ENCODE data around the gene CRABP1. TPM values are rescaled to one million over a fixed set of nuclear protein-coding genes. Genes with fewer than 3 reads are reported as not detected.

CRABP1 gene
- total and polyA plus RNA-seq, 10 donors: 3.5 to 159 (median 29.8) TPM

- Histone ChIP-seq H3K9me3 (no peaks in the 10 kb centered on the region), H3K4me3 (no peak overlapping the region), H3K36me3 (no peaks in the 10 kb centered on the region), H3K27me3 (replicated peaks in 1 of 7) (no peaks in the 10 kb centered on the region), H3K27ac (no peak overlapping the region), H3K4me1 (peaks cover 0 to 18% (median 7%) of the 10 kb centered on the region in 6 donors)
- DNase-seq: no peak
- intact Hi-C loops (cut with DNase I; ENCODE audit: low total_unique reads): no loop called here
- TF ChIP-seq POLR2A (IDR thresholded peaks at IDR 0.05) (no peak), POLR2AphosphoS5 (IDR thresholded peaks at IDR 0.05) (no peak)
- TF ChIP-seq, protein P1, sequence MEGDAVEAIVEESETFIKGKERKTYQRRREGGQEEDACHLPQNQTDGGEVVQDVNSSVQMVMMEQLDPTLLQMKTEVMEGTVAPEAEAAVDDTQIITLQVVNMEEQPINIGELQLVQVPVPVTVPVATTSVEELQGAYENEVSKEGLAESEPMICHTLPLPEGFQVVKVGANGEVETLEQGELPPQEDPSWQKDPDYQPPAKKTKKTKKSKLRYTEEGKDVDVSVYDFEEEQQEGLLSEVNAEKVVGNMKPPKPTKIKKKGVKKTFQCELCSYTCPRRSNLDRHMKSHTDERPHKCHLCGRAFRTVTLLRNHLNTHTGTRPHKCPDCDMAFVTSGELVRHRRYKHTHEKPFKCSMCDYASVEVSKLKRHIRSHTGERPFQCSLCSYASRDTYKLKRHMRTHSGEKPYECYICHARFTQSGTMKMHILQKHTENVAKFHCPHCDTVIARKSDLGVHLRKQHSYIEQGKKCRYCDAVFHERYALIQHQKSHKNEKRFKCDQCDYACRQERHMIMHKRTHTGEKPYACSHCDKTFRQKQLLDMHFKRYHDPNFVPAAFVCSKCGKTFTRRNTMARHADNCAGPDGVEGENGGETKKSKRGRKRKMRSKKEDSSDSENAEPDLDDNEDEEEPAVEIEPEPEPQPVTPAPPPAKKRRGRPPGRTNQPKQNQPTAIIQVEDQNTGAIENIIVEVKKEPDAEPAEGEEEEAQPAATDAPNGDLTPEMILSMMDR (IDR thresholded peaks at IDR 0.05 in 8 of 11, conservative IDR thresholded peaks at IDR 0.05 in 3 of 11): no peak
- WGBS, 5 donors: 82 to 92% (median 87%) methylated on average over 9 of the region's 9 CpGs
Measured at GRCh38 chr15:78396186-78396814, 56.1 kb downstream of the CRABP1 start.

DNA sequence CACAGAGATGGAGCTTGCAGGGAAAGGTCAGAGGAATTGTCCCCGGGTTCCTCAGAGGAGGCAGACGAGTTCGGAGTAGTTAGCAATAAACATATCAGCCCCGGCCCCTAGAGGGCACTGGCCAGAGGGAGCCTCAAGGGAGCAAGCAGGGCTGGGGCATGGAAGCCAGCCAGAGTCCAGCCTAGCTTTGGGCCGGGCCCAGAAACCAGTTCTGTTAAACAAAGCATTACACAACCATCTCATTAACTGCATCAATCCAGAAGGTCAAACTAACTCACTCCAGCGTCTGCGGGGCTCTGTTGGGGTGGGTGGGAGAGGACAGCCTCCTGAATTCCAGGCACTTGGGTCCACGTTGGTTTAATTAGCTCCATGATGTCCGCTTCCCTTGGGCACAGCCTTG lies 56.8 kb downstream of the CRABP1 start:
- TF ChIP-seq, protein P1 (IDR thresholded peaks at IDR 0.05 in 8 of 11, conservative IDR thresholded peaks at IDR 0.05 in 3 of 11): no peak
- no peak for TF ChIP-seq POLR2A (IDR thresholded peaks at IDR 0.05)
- no peak for TF ChIP-seq POLR2AphosphoS5 (IDR thresholded peaks at IDR 0.05)
- intact Hi-C loops (cut with DNase I; ENCODE audit: low total_unique reads): no loop called here
- DNase-seq: no peak
- 69 to 76% (median 73%) methylated on average over 7 to 9 of the region's 9 CpGs for WGBS, 5 donors
- Histone ChIP-seq H3K4me3 (no peak overlapping the region), H3K27me3 (replicated peaks in 1 of 7) (peaks cover 0 to 4% (median 0%) of the 10 kb centered on the region in 7 donors), H3K27ac (no peak overlapping the region), H3K4me1 (peaks cover 0 to 18% (median 7%) of the 10 kb centered on the region in 6 donors), H3K9me3 (no peaks in the 10 kb centered on the region), H3K36me3 (no peaks in the 10 kb centered on the region)

- no peak for DNase-seq
- WGBS, 5 donors: 80 to 95% (median 86%) methylated on average over 2 of the region's 2 CpGs
- no peaks in the 10 kb centered on the region for H3K9me3 ChIP-seq
- H3K27me3 ChIP-seq (replicated peaks in 1 of 7): peaks cover 0 to 4% (median 0%) of the 10 kb centered on the region in 7 donors
- no peak for TF ChIP-seq POLR2A (IDR thresholded peaks at IDR 0.05)
- TF ChIP-seq, protein P1 (IDR thresholded peaks at IDR 0.05 in 8 of 11, conservative IDR thresholded peaks at IDR 0.05 in 3 of 11): no peak
- no peak for TF ChIP-seq POLR2AphosphoS5 (IDR thresholded peaks at IDR 0.05)
- intact Hi-C loops (cut with DNase I; ENCODE audit: low total_unique reads): no loop called here
- H3K27ac ChIP-seq: no peak overlapping the region
- H3K36me3 ChIP-seq: no peaks in the 10 kb centered on the region
- H3K4me3 ChIP-seq: no peak overlapping the region
- peaks cover 0 to 18% (median 7%) of the 10 kb centered on the region in 6 donors for H3K4me1 ChIP-seq
Measured at GRCh38 chr15:78397382-78397781, 57.2 kb downstream of the CRABP1 start.

Small RNA genes lying within 50 kb of the gene (small RNA-seq; reads per million reads assigned to genes)
- gene AC090607.5: 0 reads per million in 4 donors

Other genes with a start within 250 kb of the CRABP1 start
- gene SH2D7, start 247.8 kb upstream of the CRABP1 start, total RNA-seq: not detected
- not detected for gene SH2D7, start 247.8 kb upstream of the CRABP1 start, polyA plus RNA-seq
- 1 to 10 TPM; 1.0 to 5.0 (median 3.5) TPM for gene CIB2, start 208.9 kb upstream of the CRABP1 start, total RNA-seq
- gene CIB2, start 208.9 kb upstream of the CRABP1 start, polyA plus RNA-seq: 1 to 10 TPM; 1.7 to 3.2 (median 3.1) TPM
- gene IDH3A, start 191.0 kb upstream of the CRABP1 start, total RNA-seq: 10 to 100 TPM; 63.9 to 90.7 (median 74.0) TPM
- 10 to 100 TPM; 27.6 to 36.5 (median 31.7) TPM for gene IDH3A, start 191.0 kb upstream of the CRABP1 start, polyA plus RNA-seq
- under 1 TPM in 3 of 7 donors, not detected in 4; 0.16 to 0.26 (median 0.23) TPM for gene ACSBG1, start 105.8 kb upstream of the CRABP1 start, total RNA-seq
- under 1 TPM; 0.19 to 0.33 (median 0.28) TPM for gene ACSBG1, start 105.8 kb upstream of the CRABP1 start, polyA plus RNA-seq
- 10 to 100 TPM; 12.7 to 51.7 (median 18.1) TPM for gene DNAJA4, start 75.8 kb upstream of the CRABP1 start, total RNA-seq
- 10 to 100 TPM in 1 of 3 donors, 1 to 10 TPM in 2; 6.0 to 10.5 (median 7.2) TPM for gene DNAJA4, start 75.8 kb upstream of the CRABP1 start, polyA plus RNA-seq
- 10 to 100 TPM; 33.3 to 60.6 (median 40.5) TPM for gene SKIC8, start 40.7 kb upstream of the CRABP1 start, total RNA-seq
- gene SKIC8, start 40.7 kb upstream of the CRABP1 start, polyA plus RNA-seq: 10 to 100 TPM; 41.2 to 52.3 (median 42.1) TPM
- 10 to 100 TPM; 49.9 to 92.6 (median 71.9) TPM for gene IREB2, start 97.9 kb downstream of the CRABP1 start, total RNA-seq
- 10 to 100 TPM in 1 of 3 donors, 1 to 10 TPM in 2; 8.6 to 15.0 (median 9.6) TPM for gene IREB2, start 97.9 kb downstream of the CRABP1 start, polyA plus RNA-seq
- gene HYKK, start 167.2 kb downstream of the CRABP1 start, total RNA-seq: 1 to 10 TPM; 1.5 to 4.7 (median 2.5) TPM
- 1 to 10 TPM; 1.1 to 1.5 (median 1.2) TPM for gene HYKK, start 167.2 kb downstream of the CRABP1 start, polyA plus RNA-seq
- 100 to 1,000 TPM in 6 of 7 donors, 10 to 100 TPM in 1; 99.0 to 128 (median 110) TPM for gene PSMA4, start 200.1 kb downstream of the CRABP1 start, total RNA-seq
- 100 to 1,000 TPM; 176 to 243 (median 207) TPM for gene PSMA4, start 200.1 kb downstream of the CRABP1 start, polyA plus RNA-seq
- gene CHRNA5, start 225.2 kb downstream of the CRABP1 start, total RNA-seq: 1 to 10 TPM in 2 of 7 donors, under 1 TPM in 5; 0.39 to 2.2 (median 0.64) TPM
- under 1 TPM; 0.11 to 0.24 (median 0.19) TPM for gene CHRNA5, start 225.2 kb downstream of the CRABP1 start, polyA plus RNA-seq

Measured in spleen (tissue), 11 donors.